Esophagus squamous epithelium (tissue), 4 donors: ENCODE data around the gene NASP.

ENCODE experiments used
- POLR2A ChIP-seq, 4 donors: fragments of 450-650 bp; IDR thresholded peaks; one replicate each; pipeline ENCODE4 v1.6.1; 2017; ENCODE audit warnings: antibody characterized with exemption in 4 of 4, mild to moderate bottlenecking in 4 of 4, moderate library complexity in 3 of 4
- TF ChIP-seq, protein P1 (sequence below), 6 experiments: fragments of 450-650 bp in 4 of 6; fragments of 200-600 bp in 2 of 6; sonication (generic) in 2 of 6; IDR thresholded peaks; one replicate each; pipeline ENCODE4 v1.5.1; 2016 to 2019; ENCODE audit warnings: antibody characterized with exemption in 6 of 6, mild to moderate bottlenecking in 4 of 6, moderate library complexity in 4 of 6

DNA sequence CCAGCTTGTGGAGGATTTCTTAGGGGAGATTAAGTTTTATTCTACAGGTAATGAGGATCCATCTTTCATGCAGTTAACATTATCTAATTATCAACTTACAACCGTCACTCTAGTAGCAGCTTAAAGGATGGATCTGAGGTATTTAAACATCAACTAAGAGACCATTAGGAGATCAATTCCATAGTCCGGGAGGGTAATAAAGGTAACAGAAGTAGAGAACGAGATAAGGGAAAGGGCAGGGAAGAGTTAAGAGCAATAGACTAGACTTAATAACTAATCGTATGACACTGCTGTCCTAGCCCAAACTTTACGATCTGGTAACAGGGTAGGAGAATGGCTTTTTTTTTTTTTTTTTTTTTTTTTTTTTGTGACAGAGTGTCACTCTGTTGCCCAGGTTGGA, 59.5 kb downstream of the NASP start:
- TF ChIP-seq, protein P1, sequence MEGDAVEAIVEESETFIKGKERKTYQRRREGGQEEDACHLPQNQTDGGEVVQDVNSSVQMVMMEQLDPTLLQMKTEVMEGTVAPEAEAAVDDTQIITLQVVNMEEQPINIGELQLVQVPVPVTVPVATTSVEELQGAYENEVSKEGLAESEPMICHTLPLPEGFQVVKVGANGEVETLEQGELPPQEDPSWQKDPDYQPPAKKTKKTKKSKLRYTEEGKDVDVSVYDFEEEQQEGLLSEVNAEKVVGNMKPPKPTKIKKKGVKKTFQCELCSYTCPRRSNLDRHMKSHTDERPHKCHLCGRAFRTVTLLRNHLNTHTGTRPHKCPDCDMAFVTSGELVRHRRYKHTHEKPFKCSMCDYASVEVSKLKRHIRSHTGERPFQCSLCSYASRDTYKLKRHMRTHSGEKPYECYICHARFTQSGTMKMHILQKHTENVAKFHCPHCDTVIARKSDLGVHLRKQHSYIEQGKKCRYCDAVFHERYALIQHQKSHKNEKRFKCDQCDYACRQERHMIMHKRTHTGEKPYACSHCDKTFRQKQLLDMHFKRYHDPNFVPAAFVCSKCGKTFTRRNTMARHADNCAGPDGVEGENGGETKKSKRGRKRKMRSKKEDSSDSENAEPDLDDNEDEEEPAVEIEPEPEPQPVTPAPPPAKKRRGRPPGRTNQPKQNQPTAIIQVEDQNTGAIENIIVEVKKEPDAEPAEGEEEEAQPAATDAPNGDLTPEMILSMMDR (IDR thresholded peaks at IDR 0.05) = no peak
- TF ChIP-seq POLR2A (IDR thresholded peaks at IDR 0.05) = no peak
